GM12878 (cell line): ENCODE data around the gene IBA57. TPM values are rescaled to one million over a fixed set of nuclear protein-coding genes. Genes with fewer than 3 reads are reported as not detected.
A peak's percentile ranks its signal among the peaks of the same experiment; 100 is the strongest.

ENCODE experiments used
- ATF7 ChIP-seq: fragments of 450-650 bp; IDR thresholded peaks from 2 replicates; pipeline ENCODE4 v1.6.1; 2016; ENCODE audit warnings: low read depth, mild to moderate bottlenecking
- ELK1 ChIP-seq: IDR thresholded peaks from 2 replicates; pipeline ENCODE4 v1.6.1; 2012; ENCODE audit warnings: low read depth, low read length, improper control_type of control experiment
- IKZF2 ChIP-seq, 2 experiments: fragments of 450-650 bp; IDR thresholded peaks; 2 replicates each; pipeline ENCODE4 v1.6.1; 2017; ENCODE audit warnings: mild to moderate bottlenecking in 2 of 2, moderate library complexity in 2 of 2
- NFYA ChIP-seq: IDR thresholded peaks from 2 replicates; pipeline ENCODE4 v1.6.1; 2011; ENCODE audit warnings: low read depth, mild to moderate bottlenecking, low read length, improper control_type of control experiment, borderline replicate concordance
- NKRF ChIP-seq: fragments of 450-650 bp; conservative IDR thresholded peaks from 2 replicates; pipeline ENCODE4 v1.6.1; 2017; ENCODE audit warnings: mild to moderate bottlenecking, moderate library complexity
- PBX3 ChIP-seq: IDR thresholded peaks from 2 replicates; pipeline ENCODE4 v1.6.1; 2011; ENCODE audit warnings: mild to moderate bottlenecking, low read depth, low read length, moderate library complexity; ENCODE audit not compliant: insufficient replicate concordance
- PKNOX1 ChIP-seq: fragments of 450-650 bp; IDR thresholded peaks from 2 replicates; pipeline ENCODE4 v1.6.1; 2016; ENCODE audit warnings: mild to moderate bottlenecking
- RAD21 ChIP-seq: IDR thresholded peaks from 2 replicates; pipeline ENCODE4 v1.6.1; 2011; ENCODE audit warnings: mild to moderate bottlenecking, low read depth, low read length, moderate library complexity; ENCODE audit not compliant: insufficient read depth
- polyA plus RNA-seq, 11 experiments: library from polyadenylated mRNA; depleted of rRNA in 4 of 11; unstranded in 6 of 11; stranded (reverse) in 5 of 11; fragments of >200 nt; fragmentation: Nextera tagmentation in 4 of 11; fragmentation: Illumina TruSeq in 1 of 11; extraction: Ambion mirVana in 4 of 11; extraction: Trizol in 1 of 11; gene quantifications; 1 replicate in 1 of 11; 2 replicates in 10 of 11; pipeline versions ENCODE4 v1.2.1 to v1.2.3, GENCODE V29; 2011 to 2016; ENCODE audit warnings: inconsistent platforms in 2 of 11, missing spikeins in 2 of 11, low read depth in 1 of 11
- total RNA-seq, 4 experiments: library from RNA; depleted of rRNA in 3 of 4; stranded (reverse); fragments of >200 nt in 3 of 4; fragmentation: Illumina TruSeq in 1 of 4; extraction: Trizol in 1 of 4; gene quantifications; 2 replicates each; pipeline versions ENCODE4 v1.2.1 to v1.2.3, GENCODE V29; 2013 to 2021

The IBA57 gene
- total and polyA plus RNA-seq, 10 of the 15 experiments (the other 5 are each of a cell fraction or from before 2014, with no cell fraction given) = 0.51 to 8.6 (median 3.7) TPM

GRCh38 chr1:228166170-228166936, 749 bp downstream of the IBA57 start (continued):
- TF ChIP-seq NKRF (peak; percentile 59; the same call in 1 of the 2 replicates), NFYA (no peak), PKNOX1 (peak; percentile 97), ATF7 (no peak), ELK1 (0 out of 2 replicates have a peak, but pooled peaks have one; percentile 4), PBX3 (peak; percentile 91), RAD21 (peak; percentile 33; the same call in 1 of the 2 replicates), IKZF2 (IDR thresholded peaks at IDR 0.05) (0 out of 4 replicates have a peak, but pooled peaks of 1 of the 2 experiments have one; percentile 44)
